RPMI8226 (cell line): ENCODE data around the gene MRPS27.
A peak's percentile ranks its signal among the peaks of the same experiment; 100 is the strongest.
"Not testable (repeated sequence)": the region's sequence is repeated elsewhere in the genome, so short reads cannot be mapped to it uniquely, and the experiment has no call there.

Source experiments
- DNase-seq: peaks from one replicate; pipeline ENCODE4 v3.0.0-alpha.2; 2015

Gene MRPS27

DNA sequence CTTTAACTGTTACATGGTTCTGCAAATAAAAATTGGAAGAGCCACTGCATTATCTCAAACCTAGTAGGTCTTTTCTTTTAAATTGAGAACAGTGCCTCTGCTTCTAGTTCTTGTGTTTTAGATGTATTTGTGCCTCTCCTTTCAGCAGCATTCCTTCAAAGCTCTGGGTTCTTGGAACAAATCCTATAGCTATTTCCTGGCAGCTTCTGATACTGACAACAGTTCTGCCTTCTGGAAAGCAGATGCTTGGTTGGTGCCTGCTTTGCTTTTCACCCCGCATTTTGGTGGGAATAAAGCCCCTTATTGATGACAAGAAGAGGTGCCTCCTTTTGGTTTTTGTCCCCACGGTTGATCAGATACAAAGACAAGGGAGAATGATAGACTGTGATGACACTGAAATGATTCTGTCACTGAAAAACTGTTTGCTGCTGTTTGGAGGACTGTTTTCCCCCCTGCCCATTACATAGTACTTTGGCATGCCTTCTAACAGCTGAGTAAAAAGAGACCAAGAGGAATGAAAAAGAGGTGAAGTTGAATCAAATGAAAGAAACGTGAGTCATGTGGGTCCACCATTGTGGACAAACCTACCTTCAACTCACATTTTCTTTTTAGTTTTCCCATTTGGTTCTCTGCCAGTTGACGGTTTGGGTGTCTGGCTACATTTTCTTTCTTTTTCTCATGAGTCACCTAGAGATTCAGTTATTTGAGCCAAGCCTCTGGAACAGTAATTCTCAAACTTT is 5.7 kb upstream of the MRPS27 start:
- DNase-seq, result no peak

DNA sequence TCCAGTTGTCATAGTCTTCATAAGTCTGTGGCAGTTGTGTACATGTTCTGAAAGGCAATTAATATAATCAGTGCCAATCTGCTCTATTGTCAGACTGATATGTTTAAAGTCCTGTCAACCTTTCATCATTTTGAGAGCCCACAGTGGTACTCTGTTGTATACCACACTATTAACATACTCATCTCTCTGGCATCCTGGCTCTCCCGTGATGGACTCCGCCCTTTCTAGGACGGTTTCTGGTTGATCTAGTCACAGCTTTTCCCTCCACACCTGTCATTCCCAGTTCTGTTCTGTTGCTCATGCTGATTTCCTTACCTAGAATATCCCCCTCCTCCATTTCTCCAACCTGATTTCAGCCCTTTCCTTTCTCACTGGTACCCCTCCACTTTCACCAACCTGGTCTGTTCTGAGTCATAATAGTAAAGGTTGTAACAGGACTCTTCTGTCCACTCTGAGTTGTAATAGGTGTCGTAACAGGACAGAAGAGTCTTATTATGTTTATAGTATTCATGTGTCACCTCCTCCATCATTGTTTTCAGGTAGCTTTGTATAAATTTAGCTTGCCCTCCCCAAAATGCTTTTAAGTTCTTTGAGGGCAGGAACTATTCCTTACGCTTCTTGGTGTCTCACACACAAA is 4.3 kb upstream of the MRPS27 start:
- no peak for DNase-seq

DNA sequence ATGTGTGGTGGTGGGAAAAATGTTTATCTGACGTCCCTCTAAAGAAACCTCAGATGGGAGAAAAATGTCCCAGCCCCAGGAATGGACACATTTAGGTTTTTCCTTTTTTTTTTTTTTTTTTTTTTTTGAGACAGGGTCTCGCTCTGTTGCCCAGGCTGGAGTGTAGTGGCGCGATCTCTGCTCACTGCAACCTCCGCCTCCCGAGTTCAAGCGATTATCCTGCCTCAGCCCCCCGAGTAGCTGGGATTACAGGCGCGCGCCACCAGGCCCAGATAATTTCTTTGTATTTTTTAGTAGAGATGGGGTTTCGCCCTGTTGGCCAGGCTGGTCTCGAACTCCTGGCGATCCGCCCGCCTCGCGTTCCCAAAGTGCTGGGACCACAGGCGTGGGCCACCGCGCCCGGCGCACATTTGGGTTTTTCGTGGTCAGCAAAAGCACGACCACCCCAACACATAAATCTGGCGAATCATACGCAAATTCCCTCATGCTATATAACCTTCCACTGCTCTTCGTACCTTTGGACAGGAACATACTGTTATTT is 535 bp downstream of the MRPS27 start:
- peak; percentile 60 for DNase-seq

DNA sequence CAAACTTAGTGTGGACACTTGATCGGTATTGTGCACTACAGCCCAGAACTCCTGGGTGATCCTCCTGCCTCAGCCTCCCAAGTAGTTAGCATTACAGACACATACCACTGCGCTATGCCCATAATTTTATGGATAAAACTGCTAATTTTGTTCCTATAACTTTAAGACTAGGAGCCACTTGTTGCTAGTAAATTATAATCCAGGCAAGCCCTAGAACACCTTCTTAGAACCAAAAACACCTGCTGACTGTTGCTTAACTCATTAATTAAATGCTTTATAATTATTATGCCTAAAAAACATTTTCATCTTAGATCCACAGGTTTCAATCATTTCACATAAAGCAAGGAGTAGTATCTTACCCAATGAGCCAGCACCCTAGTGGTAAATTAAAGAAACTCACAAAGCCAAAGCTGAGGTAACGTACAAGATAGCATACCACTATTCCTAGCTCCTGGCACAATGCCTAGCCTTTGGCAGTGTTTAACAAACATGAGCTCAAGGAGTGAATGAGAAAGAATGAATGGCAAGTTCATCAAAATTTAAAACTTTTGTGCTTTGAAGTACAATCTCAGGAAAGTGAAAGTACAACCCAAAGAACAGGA is 5.4 kb downstream of the MRPS27 start:
- peak; percentile 78 for DNase-seq

DNA sequence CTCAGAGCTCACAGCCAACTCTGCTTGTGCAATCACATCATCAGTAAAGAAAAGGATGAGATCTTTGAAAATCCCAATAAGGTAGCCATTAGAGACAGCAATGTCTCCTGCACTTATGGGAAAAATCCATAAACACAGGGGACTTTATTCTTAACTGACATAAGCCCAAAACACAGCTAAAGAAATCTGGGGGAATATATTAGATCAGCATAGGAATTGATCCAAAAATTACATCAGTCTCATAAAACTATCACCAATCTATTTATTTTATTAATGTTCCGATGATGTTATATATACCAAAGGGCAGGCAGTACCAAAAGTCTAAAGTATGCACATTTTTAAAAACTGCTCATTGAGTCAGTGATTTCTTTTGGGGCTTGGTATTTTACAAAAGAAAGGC is 6.9 kb downstream of the MRPS27 start:
- DNase-seq, result no peak

DNA sequence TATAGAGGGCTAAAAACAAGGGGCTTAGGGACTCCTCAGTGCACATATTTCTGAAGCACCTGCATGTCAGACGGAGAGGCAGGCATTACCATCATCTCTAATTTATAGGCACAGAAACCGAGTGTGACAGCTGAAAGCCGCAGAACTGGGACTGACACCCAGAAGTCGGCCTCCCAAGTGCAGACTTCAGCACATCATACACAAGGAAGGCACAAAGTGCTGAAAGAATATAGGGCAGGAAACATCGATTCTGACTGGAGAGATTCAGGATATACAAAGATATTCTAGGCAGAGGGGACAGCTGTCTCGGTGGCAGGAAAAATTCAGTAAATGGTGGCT is 11.2 kb downstream of the MRPS27 start:
- no peak for DNase-seq

DNA sequence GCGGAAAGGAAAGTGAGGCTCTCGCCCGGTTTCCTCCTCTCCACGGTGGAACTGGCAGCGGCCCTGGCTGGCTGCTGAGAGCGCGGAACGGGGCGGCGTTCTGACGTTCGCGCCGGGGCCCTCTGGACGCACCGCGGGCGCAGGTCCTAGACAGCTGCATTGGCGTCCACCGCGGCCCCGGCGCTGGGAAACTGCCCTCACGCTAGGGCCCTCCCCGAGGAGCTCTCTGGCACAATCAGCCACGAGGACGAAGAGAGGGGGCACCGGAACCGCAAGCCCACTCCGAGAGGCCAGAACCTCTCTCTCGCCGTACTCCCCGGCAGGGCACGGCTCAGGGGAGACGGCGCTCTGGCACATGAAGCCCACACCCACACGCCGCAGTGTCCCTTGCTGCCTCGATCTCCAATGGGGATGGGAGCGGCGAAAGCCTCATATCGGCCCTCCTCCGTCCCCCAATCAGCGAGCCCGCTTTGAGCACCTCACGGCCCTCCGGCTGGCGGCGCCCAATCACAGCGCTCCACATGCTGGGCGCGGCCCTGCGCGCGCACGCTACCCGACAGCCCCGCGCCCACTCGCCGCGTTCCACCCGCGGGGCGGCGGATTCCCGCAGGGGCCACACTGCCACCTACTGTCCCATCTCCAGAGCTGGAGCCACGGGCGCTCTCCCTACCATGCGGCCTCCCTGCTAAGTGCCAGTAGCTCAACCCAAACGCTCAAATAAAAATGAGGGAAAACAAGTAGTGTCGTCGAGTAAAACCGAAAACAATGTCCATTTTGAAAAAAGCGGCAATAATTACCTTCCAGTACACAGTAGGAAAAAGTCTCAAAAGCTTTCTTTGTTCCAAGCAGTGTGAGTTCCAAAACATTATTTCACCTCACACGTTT is 11.8 kb downstream of the MRPS27 start:
- DNase-seq, result peak; percentile 99

DNA sequence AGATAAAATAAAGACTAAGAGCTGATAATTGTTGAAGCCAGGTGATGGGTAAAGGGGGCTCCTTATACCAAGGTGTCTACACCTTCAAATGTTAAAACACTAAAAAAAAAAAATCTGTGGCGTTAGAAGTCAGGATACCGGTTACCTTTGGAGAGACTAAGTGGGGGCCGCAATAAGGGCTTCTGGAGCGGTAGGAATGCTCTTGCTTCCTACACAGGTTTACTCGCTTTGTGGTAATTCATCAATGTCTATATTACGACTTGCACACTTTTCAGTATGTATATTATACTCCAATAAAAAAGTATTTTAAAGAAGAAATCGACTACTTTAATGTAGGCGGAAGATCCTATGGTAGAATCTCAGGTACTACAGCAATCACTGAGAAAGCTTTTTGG is 12.5 kb downstream of the MRPS27 start:
- DNase-seq, result no peak

DNA sequence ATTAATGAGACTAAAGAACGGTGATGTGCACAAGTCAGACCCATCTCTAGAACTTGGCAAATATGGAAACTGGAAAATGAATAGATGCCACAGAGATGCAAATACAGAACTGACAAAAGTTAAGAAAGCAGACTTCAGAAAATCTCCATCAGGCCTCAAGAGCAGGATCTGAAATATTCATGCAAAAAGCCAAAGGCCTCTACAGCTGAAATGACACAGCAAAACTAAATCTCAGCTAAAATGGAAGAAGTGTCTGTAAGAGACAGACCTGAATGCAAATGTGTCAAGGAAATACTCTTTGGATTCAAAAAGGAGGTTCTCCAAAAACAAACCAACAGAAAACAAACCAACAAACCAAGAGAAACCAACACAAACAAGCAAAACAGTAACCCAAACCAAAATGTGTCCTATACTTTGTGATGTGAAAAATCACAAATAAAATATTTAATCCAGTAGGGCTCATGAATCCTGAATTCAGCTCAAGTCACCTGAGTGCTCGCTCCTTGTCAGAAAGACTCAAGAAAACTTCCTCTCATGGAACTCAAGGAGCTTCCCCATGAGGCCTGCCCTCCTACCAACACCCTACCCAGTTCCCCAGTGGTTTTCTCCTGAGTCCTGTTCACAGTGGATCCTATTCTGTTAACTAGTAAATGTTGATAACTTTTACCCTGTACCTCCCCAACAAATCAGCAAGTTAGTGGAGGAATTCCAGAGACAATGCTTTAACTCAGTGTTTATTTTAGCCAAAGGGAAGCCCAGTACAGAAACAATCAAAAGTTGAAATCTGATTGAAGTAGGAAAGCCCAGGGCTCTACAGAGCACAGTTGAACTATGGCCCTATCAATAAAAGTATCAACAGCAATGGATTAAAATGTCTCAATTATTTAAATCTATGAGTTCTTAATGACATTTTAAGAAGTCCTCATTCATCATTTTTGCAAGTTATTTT is 14.6 kb downstream of the MRPS27 start:
- DNase-seq, result no peak

DNA sequence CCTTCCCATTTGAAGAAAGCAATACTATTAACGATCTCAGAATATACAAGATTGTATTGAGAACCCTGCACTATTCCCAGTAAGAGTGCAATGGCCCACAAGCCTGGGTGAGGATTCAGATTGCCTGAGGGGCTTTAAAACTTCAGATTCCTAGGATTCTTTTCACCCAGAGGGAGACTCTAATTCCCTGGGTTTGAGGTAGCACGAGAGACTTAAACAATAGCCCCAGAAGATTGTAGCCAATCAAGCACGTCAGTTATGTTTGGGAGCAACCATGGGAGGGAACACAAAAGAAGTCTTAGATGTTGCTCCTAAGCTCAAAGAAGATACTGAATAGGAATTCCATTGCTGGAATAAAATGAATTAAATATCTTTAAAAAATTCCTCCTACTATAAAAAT is 17.9 kb downstream of the MRPS27 start:
- no peak for DNase-seq

DNA sequence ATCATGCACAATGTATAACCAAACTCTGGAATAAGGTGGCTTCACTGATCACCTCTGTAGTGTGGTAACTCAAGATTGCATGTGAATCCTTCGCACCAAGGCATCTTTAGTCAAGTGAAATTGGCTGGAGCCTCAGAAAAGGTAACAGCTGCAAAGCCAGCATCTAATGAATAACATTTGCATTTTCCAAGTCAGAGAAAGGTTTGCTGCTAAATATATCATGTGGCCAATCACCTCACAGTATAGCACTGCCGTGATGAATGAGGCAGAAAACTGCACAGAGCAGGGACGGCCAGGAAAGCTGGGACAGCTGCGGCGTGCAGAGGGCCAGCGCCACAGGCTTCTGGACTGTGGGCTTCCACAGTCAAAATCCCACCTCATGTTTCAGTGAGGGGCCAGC is 18.5 kb downstream of the MRPS27 start:
- DNase-seq, result no peak

DNA sequence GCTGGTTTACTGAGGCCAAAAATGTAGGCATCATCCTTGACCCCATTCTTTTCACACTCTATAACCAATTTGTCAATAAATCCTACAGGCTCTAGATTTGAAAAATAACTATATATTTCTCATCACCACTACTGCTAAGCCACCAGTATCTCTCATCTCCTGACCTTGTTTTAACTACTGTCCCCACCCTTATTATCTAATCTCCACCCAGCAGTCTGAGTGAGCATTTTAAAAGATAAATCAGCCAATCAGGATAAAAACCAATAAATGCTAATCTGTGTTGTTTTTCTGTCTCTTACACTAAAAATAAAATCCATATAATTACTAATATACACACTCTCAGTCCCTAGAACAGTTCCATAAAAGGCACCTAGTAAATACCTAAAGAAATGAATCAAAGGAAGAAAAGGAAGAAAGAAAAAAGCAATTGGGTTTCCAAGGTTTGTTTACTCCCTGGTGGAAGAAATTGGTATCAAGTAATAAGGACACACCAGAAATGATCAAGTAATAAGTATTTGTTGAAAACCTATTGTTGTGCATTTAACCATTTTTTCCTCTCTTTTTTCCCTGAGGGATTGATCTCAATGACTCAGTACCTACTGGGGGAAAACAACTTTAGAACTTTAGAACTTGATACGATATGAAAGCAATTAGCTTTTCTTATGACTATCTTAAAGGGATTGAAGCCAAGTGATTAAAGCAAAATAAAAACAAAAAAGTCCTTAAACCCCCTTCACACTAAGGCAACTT is 19.3 kb downstream of the MRPS27 start:
- DNase-seq, result no peak

DNA sequence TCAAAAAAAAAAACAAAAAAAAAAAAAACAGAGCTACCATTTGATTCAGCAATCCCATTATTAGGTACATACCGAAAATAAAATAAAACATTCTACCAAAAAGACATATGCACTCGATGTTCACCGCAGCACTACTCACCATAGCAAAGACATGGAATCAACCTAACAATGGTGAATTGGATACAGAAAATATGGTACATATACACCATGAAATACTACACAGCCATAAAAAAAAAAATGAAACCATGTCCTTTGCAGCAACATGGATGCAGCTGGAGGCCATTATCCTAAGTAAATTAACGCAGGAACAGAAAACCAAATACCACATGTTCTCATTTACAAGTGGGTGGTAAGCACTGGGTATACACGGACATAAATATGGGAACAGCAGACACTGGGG is 21.3 kb downstream of the MRPS27 start:
- no peak for DNase-seq

DNA sequence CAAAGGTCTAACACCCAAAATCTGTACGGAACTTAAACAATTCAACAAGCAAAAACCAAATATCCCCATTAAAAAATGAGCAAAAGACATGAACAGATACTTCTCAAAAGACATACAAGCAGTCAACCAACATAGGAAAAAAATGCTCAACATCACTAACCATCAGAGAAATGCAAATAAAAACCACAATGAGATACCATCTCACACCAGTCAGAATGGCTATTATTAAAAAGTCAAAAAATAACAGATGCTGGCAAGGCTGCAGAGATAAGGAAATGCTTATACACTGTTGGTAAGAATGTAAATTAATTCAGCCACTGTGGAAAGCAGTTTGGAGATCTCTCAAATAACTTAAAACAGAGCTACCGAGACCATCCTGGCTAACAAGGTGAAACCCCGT is 21.9 kb downstream of the MRPS27 start:
- DNase-seq, result not testable (repeated sequence)

DNA sequence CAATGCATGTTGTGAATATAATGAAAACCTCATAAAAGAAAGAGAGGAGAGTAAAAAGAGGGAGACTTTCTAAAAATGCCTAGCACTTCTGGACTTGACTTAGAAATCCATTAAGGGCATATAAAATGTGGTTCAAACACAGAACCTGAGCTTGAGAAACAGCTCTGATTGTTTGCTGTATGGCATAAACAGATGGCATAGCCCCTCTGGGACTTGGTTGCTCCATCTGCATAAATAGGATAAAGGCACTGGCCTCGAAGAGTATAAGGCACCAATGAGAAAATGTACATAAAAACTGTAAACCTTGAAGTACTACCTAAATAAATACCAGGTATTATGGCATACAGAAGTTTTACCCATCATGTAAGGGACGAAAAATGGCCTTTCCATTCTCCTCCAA is 23.8 kb downstream of the MRPS27 start:
- no peak for DNase-seq

DNA sequence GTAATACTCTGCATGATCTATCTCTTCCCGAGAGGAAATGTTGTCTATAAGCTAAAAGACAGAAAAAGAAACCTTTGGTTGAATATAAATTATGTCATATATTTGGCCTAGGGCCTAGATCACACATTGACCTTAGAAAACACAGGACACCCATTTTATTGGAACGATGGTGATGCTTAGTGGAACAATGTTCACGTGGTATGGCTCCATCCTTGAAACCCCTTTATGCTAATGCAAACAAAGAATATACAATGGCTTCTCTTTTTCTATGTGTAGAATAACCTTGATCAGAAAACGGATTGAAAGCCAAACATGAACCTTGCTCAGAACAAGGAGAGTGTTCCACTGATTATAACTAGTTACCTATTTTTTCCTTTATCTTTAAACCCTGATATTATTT is 24.5 kb downstream of the MRPS27 start:
- no peak for DNase-seq

DNA sequence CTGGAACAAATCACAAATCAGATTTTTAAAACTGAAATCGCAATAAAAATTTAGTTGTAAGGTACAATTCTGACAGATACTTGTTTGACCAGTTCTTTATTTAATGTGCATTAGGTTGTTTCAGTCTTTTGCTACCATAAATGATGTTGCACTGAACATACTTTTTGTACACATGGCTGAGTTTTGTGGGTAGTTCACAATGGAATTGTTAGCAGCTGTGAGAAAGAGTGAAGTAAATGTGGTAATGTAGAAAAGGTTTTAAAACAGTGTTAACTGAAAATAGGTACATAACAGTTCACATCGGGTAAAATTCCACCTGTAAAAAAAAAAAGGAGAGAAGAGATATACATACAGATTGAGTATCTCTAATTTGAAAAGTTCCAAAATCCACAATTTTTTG is 25.6 kb downstream of the MRPS27 start:
- DNase-seq, result no peak

DNA sequence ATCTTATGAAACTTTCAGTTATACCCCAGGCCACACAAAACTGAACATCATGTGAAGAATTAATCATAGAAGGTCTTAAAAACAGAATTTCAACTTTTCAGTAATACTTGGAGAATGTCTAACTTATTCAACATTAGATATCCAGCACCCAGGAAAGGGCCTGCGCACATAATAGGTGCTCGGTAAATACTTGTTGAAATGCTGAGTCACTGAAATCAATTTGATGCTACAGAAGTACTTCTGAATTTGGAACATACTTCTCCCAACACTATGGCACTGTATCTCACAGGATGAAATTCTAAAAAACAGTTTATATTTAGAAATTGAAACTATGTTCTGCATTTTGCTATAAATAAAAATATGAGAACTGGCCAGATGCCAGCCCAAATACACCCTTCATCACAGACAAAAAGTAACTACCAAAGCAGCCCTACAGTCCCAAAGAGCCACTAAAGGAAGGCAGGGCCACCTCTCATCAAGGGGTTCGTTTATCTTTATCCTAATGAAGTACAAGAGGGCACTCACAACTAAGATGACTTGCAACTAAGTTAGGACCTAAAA is 26.5 kb downstream of the MRPS27 start:
- DNase-seq, result peak; percentile 82

DNA sequence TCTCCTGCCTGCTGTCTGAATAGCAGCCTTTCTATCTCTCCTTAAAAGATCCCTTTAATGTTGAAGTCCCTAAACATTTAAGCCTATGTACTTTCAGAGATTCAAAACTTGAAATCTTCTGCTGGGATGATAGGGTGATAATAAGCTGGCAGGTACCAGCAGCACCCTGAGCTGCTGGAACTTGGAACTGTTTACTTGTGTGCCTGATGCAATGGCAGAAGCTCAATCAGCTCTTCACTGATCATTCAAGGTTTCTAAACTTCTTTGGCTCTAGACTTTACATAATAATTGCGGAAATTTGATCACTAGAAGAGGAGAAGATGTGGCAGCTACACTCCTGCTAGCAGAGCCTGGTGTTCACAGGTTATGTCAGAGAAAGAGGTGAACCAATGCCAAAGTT is 27.6 kb downstream of the MRPS27 start:
- DNase-seq, result no peak

DNA sequence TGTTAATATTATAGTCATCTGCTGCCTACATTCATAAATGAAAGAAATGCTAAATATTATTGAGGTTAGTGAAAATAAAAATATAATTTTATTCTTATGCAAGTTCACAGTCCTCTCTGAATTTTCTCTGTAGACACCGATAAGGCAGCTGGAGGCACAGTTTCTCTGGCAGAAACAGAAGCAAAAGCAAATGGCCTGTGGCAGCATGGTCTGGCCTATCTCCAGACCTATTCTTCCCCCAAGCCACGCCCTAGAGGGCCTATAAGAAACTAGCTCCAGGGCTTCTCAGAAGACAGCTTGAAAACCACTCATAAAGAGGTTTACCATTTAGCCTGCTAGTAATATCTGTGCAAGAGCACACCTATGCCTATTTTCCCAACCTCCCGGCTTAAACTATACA is 28.4 kb downstream of the MRPS27 start:
- DNase-seq, result peak; percentile 42
